NB4 (cell line): ENCODE measurements around the gene GRIA1.

Experiments used
- POLR2A ChIP-seq: IDR thresholded peaks from 2 replicates; pipeline ENCODE4 v1.6.1; 2011; ENCODE audit warnings: mild to moderate bottlenecking; ENCODE audit not compliant: insufficient read length; ENCODE audit errors: extremely low read depth
- TF ChIP-seq, protein P1 (sequence below): IDR thresholded peaks from 2 replicates; pipeline ENCODE4 v1.6.1; 2011; ENCODE audit warnings: low read depth, low read length
- TF ChIP-seq, protein P2 (sequence below): IDR thresholded peaks from one replicate; pipeline ENCODE4 v1.5.1; 2012; ENCODE audit warnings: low read depth, low read length

DNA sequence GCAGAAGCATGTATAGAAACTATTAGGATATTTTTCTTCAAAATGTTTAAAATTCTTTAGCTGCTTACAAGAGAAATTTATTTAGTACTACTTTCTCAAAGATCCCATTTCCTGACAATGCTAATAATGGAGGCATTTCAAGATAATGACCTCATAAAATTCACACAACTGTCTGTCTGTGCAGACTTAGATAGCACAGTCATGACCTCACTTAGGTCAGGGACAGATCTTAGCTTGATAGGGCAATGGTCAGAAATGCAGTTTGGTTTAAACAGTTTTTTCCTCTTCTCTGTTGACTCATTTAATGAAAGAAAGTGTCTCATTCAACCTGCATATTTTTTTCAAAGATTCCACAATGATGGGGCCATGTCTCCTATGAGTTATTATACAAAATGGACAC lies 128.4 kb downstream of the GRIA1 start:
- TF ChIP-seq, protein P1, sequence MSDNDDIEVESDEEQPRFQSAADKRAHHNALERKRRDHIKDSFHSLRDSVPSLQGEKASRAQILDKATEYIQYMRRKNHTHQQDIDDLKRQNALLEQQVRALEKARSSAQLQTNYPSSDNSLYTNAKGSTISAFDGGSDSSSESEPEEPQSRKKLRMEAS: no peak
- TF ChIP-seq, protein P2, sequence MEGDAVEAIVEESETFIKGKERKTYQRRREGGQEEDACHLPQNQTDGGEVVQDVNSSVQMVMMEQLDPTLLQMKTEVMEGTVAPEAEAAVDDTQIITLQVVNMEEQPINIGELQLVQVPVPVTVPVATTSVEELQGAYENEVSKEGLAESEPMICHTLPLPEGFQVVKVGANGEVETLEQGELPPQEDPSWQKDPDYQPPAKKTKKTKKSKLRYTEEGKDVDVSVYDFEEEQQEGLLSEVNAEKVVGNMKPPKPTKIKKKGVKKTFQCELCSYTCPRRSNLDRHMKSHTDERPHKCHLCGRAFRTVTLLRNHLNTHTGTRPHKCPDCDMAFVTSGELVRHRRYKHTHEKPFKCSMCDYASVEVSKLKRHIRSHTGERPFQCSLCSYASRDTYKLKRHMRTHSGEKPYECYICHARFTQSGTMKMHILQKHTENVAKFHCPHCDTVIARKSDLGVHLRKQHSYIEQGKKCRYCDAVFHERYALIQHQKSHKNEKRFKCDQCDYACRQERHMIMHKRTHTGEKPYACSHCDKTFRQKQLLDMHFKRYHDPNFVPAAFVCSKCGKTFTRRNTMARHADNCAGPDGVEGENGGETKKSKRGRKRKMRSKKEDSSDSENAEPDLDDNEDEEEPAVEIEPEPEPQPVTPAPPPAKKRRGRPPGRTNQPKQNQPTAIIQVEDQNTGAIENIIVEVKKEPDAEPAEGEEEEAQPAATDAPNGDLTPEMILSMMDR: no peak
- no peak for TF ChIP-seq POLR2A
